Common myeloid progenitor, CD34-positive (primary cell): ENCODE results near the gene PLVAP.
A peak's percentile ranks its signal among the peaks of the same experiment; 100 is the strongest.
"Not testable (repeated sequence)": the region's sequence is repeated elsewhere in the genome, so short reads cannot be mapped to it uniquely, and the experiment has no call there.

Experiments
- CTCF ChIA-PET: fragments of 350-600 bp; sonication (Branson Sonifier 250); formaldehyde crosslinking; loops from one replicate; lab custom pipeline; 2021; ENCODE audit warnings: antibody characterized with exemption; lab: Charles Lee
- POLR2A ChIA-PET: fragments of 350-600 bp; sonication (Branson Sonifier 250); formaldehyde crosslinking; loops from one replicate; lab custom pipeline; 2021; ENCODE audit warnings: antibody characterized with exemption; lab: Charles Lee
- DNase-seq, 3 donors: peaks; one replicate each; pipeline versions ENCODE4 v3.0.0 to v3.0.0-alpha.2; 2013
- H3K27ac ChIP-seq, 2 experiments: 1 replicate in 1 of 2; 2 replicates in 1 of 2; pipeline ENCODE4 v1.7.0; 2013; ENCODE audit warnings: inconsistent platforms in 2 of 2, low read length in 2 of 2, mild to moderate bottlenecking in 2 of 2, low read depth in 1 of 2, moderate library complexity in 1 of 2; ENCODE audit not compliant: severe bottlenecking in 2 of 2, insufficient read depth in 1 of 2, poor library complexity in 1 of 2
- H3K27me3 ChIP-seq, 5 experiments: replicated peaks in 2 of 5; 1 replicate in 3 of 5; 2 replicates in 2 of 5; pipeline versions ENCODE4 v1.6.1 to v1.7.0; 2013; ENCODE audit warnings: low read length in 4 of 5, mild to moderate bottlenecking in 2 of 5, moderate library complexity in 2 of 5, inconsistent platforms in 1 of 5; ENCODE audit not compliant: insufficient read depth in 5 of 5, control insufficient read depth in 4 of 5
- H3K36me3 ChIP-seq, 4 experiments: 1 replicate in 2 of 4; 2 replicates in 2 of 4; pipeline versions ENCODE4 v1.6.1 to v1.7.0; 2013; ENCODE audit warnings: low read length in 3 of 4, control low read depth in 1 of 4, mild to moderate bottlenecking in 1 of 4; ENCODE audit not compliant: control insufficient read depth in 4 of 4, insufficient read depth in 4 of 4
- H3K4me1 ChIP-seq, 4 experiments: 1 replicate in 3 of 4; 2 replicates in 1 of 4; pipeline versions ENCODE4 v1.6.1 to v1.7.1; 2013; ENCODE audit warnings: low read length in 3 of 4, mild to moderate bottlenecking in 3 of 4, control low read depth in 1 of 4, inconsistent platforms in 1 of 4, moderate library complexity in 1 of 4; ENCODE audit not compliant: control insufficient read depth in 4 of 4, insufficient read depth in 4 of 4; ENCODE audit errors: control extremely low read depth in 1 of 4
- H3K4me3 ChIP-seq, 7 experiments: 1 replicate in 4 of 7; 2 replicates in 3 of 7; pipeline versions ENCODE4 v1.5.1 to v1.7.0; 2013; ENCODE audit warnings: mild to moderate bottlenecking in 7 of 7, low read length in 6 of 7, moderate library complexity in 6 of 7, inconsistent platforms in 2 of 7, low read depth in 2 of 7, control low read depth in 1 of 7; ENCODE audit not compliant: insufficient read depth in 4 of 7, control insufficient read depth in 1 of 7; ENCODE audit errors: extremely low read depth in 1 of 7
- H3K9me3 ChIP-seq, 5 experiments: 1 replicate in 4 of 5; 2 replicates in 1 of 5; pipeline versions ENCODE4 v1.6.1 to v1.7.1; 2013; ENCODE audit warnings: low read length in 4 of 5, mild to moderate bottlenecking in 2 of 5, inconsistent platforms in 1 of 5, low read depth in 1 of 5, moderate library complexity in 1 of 5; ENCODE audit not compliant: control insufficient read depth in 4 of 5, insufficient read depth in 2 of 5; ENCODE audit errors: control extremely low read depth in 1 of 5
- WGBS: methylation state at CpG from one replicate; pipeline ENCODE4 v1.1.5; 2013; ENCODE audit not compliant: insufficient coverage; 5-methylcytosine and 5-hydroxymethylcytosine counted together

PLVAP gene

GRCh38 chr19:17380426-17381138 is 3.4 kb upstream of the PLVAP start:
- no peaks in the 10 kb centered on the region for H3K27me3 ChIP-seq
- WGBS: 100% methylated on average over 3 of the region's 5 CpGs
- POLR2A ChIA-PET: no interaction called here

DNA sequence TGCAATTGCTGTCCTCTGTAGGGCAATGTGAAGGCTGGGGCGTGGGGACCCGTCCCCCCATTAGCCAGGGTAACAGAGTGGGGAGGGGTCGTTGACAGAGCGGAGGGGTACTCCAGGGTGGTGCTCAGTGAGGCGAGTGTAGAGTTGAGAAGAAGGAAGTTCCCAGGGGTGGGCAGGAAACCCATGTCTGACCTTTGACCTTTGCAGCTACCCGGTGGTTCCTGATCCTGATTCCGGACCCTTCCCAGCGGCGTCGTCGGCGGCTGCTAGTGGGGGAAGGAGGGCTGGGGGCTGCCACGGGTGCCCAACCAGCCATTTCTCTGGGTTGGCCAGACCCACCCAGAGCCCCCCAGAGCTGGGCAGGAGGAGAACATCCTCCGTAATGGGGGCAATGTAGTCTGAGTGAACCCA is 2.1 kb upstream of the PLVAP start:
- Histone ChIP-seq H3K4me3 (peak overlapping the region in 2 of 7 experiments; percentile 23 to 26), H3K27me3 (no peaks in the 10 kb centered on the region), H3K4me1 (peaks cover 7 to 45% (median 38%) of the 10 kb centered on the region in 4 experiments), H3K27ac (no peak overlapping the region), H3K36me3 (no peaks in the 10 kb centered on the region), H3K9me3 (peaks cover 0 to 2% (median 0%) of the 10 kb centered on the region in 5 experiments)
- ChIA-PET POLR2A (interaction anchor here (0.9 kb wide), 1 partner anchor 9 kb away, joined by 3 read pairs; no protein-coding TSS in a partner anchor), CTCF (interaction anchor here (0.6 to 2.3 kb wide), 4 partner anchors 10 to 204 kb away, joined by 3 to 10 read pairs (median 4); no protein-coding TSS in a partner anchor)
- peak in 2 of 3 donors; percentile 72 to 79 for DNase-seq
- WGBS: 27% methylated on average over 5 of the region's 14 CpGs

More at GRCh38 chr19:17380426-17381138, 3.4 kb upstream of the PLVAP start:
- Histone ChIP-seq H3K4me1 (peaks cover 7 to 45% (median 38%) of the 10 kb centered on the region in 4 experiments), H3K36me3 (no peaks in the 10 kb centered on the region), H3K9me3 (peaks cover 0 to 2% (median 0%) of the 10 kb centered on the region in 5 experiments), H3K27ac (no peak overlapping the region), H3K4me3 (no peak overlapping the region)
- CTCF ChIA-PET: interaction anchor here (1.2 kb wide), 1 partner anchor 9 kb away, joined by 10 read pairs; no protein-coding TSS in a partner anchor
- DNase-seq: no peak

GRCh38 chr19:17378271-17378670 is 1.1 kb upstream of the PLVAP start:
- H3K27ac ChIP-seq: no peak overlapping the region
- peak in 2 of 3 donors; percentile 53 to 65 for DNase-seq
- H3K4me1 ChIP-seq: peaks cover 7 to 45% (median 38%) of the 10 kb centered on the region in 4 experiments
- 24% methylated on average over 5 of the region's 13 CpGs for WGBS
- POLR2A ChIA-PET: no interaction called here
- no peaks in the 10 kb centered on the region for H3K27me3 ChIP-seq
- CTCF ChIA-PET: interaction anchor here (0.6 to 2.3 kb wide), 5 partner anchors 8 to 31 kb away, joined by 3 to 10 read pairs (median 4); no protein-coding TSS in a partner anchor
- H3K9me3 ChIP-seq: peaks cover 0 to 2% (median 0%) of the 10 kb centered on the region in 5 experiments
- H3K36me3 ChIP-seq: no peaks in the 10 kb centered on the region
- peak overlapping the region in 1 of 7 experiments; percentile 40 for H3K4me3 ChIP-seq

GRCh38 chr19:17370026-17370587 is 7.0 kb downstream of the PLVAP start:
- 0% methylated on average over 6 of the region's 8 CpGs for WGBS

GRCh38 chr19:17365361-17365760 is 11.8 kb downstream of the PLVAP start:
- ChIA-PET POLR2A (no interaction called here), CTCF (interaction anchor here (1.0 to 3.4 kb wide), 8 partner anchors 8 to 100 kb away, joined by 3 to 16 read pairs (median 4); no protein-coding TSS in a partner anchor)
- no peak for DNase-seq
- Histone ChIP-seq H3K4me1 (peaks cover 3 to 11% (median 8%) of the 10 kb centered on the region in 4 experiments), H3K27me3 (no peaks in the 10 kb centered on the region), H3K36me3 (no peaks in the 10 kb centered on the region), H3K27ac (no peak overlapping the region), H3K9me3 (no peaks in the 10 kb centered on the region), H3K4me3 (no peak overlapping the region)
- 95% methylated on average over 19 of the region's 22 CpGs for WGBS

More at GRCh38 chr19:17370026-17370587, 7.0 kb downstream of the PLVAP start:
- Histone ChIP-seq H3K4me3 (peak overlapping the region in 3 of 7 experiments; percentile 6 to 57 (median 38)), H3K27me3 (no peaks in the 10 kb centered on the region), H3K36me3 (no peaks in the 10 kb centered on the region), H3K9me3 (no peaks in the 10 kb centered on the region), H3K4me1 (peaks cover 6 to 14% (median 10%) of the 10 kb centered on the region in 4 experiments), H3K27ac (no peak overlapping the region)
- ChIA-PET CTCF (no interaction called here), POLR2A (no interaction called here)
- DNase-seq: peak; percentile 41 to 81 (median 73)

DNA sequence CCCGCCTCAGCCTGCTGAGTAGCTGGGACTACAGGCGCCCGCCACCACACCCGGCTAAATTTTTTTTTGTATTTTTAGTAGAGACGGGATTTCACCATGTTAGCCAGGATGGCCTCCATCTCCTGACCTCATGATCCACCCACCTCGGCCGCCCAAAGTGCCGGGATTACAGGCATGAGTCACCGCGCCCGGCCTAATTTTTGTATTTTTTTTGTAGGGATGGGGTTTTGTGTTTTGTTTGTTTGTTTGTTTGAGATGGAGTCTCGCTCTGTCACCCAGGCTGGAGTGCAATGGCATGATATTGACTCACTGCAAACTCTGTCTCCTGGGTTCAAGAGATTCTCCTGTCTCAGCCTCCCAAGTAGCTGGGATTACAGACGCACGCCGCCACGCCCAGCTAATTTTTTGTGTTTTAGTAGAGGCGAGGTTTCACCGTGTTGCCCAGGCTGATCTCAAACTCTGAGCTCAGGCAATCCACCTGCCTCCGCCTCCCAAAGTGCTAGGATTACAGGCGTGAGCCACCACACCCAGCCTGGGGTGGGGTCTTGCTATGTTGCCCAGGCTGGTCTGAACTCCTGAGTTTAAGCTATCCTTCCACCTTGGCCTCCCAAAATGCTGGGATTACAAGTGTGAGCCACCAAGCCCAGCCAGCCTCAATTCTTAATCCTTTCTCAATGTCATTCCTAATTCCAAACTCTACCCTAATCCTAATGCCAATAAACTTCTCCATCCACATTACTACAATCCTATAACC is 13.1 kb downstream of the PLVAP start:
- H3K27me3 ChIP-seq, DNase-seq, H3K4me3 ChIP-seq, H3K36me3 ChIP-seq, H3K27ac ChIP-seq, H3K4me1 ChIP-seq, H3K9me3 ChIP-seq, POLR2A ChIA-PET: not testable (repeated sequence)
- 98% methylated on average over 10 of the region's 20 CpGs for WGBS
- CTCF ChIA-PET: interaction anchor here (0.8 to 3.4 kb wide), 4 partner anchors 9 to 26 kb away, joined by 3 to 16 read pairs (median 8); no protein-coding TSS in a partner anchor
